ENCODE measurements around the gene SLC23A2. TPM values are rescaled to one million over a fixed set of nuclear protein-coding genes. Genes with fewer than 3 reads are reported as not detected.

SLC23A2 gene
- total RNA-seq, 1 experiment from 2014 or later, result 14.6 TPM

GRCh38 chr20:4942331-4942730, 59.0 kb downstream of the SLC23A2 start:
- CTCF ChIA-PET, result no interaction called here
- DNase-seq (ENCODE audit: low read depth, low spot score), result no peak
- no peak for ATAC-seq

GRCh38 chr20:4937407-4938319, 63.6 kb downstream of the SLC23A2 start:
- TF ChIP-seq SIN3A (IDR thresholded peaks at IDR 0.05; ENCODE audit: borderline replicate concordance, insufficient read depth, low read depth, low read length), result no peak
- TF ChIP-seq, protein P1, sequence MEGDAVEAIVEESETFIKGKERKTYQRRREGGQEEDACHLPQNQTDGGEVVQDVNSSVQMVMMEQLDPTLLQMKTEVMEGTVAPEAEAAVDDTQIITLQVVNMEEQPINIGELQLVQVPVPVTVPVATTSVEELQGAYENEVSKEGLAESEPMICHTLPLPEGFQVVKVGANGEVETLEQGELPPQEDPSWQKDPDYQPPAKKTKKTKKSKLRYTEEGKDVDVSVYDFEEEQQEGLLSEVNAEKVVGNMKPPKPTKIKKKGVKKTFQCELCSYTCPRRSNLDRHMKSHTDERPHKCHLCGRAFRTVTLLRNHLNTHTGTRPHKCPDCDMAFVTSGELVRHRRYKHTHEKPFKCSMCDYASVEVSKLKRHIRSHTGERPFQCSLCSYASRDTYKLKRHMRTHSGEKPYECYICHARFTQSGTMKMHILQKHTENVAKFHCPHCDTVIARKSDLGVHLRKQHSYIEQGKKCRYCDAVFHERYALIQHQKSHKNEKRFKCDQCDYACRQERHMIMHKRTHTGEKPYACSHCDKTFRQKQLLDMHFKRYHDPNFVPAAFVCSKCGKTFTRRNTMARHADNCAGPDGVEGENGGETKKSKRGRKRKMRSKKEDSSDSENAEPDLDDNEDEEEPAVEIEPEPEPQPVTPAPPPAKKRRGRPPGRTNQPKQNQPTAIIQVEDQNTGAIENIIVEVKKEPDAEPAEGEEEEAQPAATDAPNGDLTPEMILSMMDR (IDR thresholded peaks at IDR 0.05), result no peak
- no peak for TF ChIP-seq TCF7L2 (IDR thresholded peaks at IDR 0.05; ENCODE audit: low read depth, low read length)
- TF ChIP-seq, protein P2, sequence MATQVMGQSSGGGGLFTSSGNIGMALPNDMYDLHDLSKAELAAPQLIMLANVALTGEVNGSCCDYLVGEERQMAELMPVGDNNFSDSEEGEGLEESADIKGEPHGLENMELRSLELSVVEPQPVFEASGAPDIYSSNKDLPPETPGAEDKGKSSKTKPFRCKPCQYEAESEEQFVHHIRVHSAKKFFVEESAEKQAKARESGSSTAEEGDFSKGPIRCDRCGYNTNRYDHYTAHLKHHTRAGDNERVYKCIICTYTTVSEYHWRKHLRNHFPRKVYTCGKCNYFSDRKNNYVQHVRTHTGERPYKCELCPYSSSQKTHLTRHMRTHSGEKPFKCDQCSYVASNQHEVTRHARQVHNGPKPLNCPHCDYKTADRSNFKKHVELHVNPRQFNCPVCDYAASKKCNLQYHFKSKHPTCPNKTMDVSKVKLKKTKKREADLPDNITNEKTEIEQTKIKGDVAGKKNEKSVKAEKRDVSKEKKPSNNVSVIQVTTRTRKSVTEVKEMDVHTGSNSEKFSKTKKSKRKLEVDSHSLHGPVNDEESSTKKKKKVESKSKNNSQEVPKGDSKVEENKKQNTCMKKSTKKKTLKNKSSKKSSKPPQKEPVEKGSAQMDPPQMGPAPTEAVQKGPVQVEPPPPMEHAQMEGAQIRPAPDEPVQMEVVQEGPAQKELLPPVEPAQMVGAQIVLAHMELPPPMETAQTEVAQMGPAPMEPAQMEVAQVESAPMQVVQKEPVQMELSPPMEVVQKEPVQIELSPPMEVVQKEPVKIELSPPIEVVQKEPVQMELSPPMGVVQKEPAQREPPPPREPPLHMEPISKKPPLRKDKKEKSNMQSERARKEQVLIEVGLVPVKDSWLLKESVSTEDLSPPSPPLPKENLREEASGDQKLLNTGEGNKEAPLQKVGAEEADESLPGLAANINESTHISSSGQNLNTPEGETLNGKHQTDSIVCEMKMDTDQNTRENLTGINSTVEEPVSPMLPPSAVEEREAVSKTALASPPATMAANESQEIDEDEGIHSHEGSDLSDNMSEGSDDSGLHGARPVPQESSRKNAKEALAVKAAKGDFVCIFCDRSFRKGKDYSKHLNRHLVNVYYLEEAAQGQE (IDR thresholded peaks at IDR 0.05; ENCODE audit: insufficient read depth in 1 of 2, low read depth in 2 of 2, low read length in 1 of 2), result no peak
- no peak for TF ChIP-seq POLR2AphosphoS5 (IDR thresholded peaks at IDR 0.05; ENCODE audit: low read depth, low read length)
- H3K36me3 ChIP-seq (ENCODE audit: control insufficient read depth, insufficient read depth, low read length), result no peaks in the 10 kb centered on the region
- H3K9me3 ChIP-seq (ENCODE audit: control insufficient read depth, insufficient read depth, low read depth, low read length), result no peaks in the 10 kb centered on the region
- H3K27ac ChIP-seq (ENCODE audit: low read length), result no peak overlapping the region
- ChIA-PET CTCF (no interaction called here), POLR2A (interaction anchor here (0.6 kb wide), 1 partner anchor 31 kb away, joined by 3 read pairs; no protein-coding TSS in a partner anchor)
- no peaks in the 10 kb centered on the region for H3K27me3 ChIP-seq (ENCODE audit: control insufficient read depth, insufficient read depth, low read length)
- intact Hi-C loops (cut with micrococcal nuclease; ENCODE audit: unreplicated experiment) (no loop called here), in situ Hi-C loops (cut with HindIII; ENCODE audit: low pct_unique_long_range_greater_than_20kb, low sequenced_read_pairs) (no loop called here)
- no peak overlapping the region for H3K4me3 ChIP-seq (ENCODE audit: low read depth in 2 of 2, low read length in 2 of 2)
- BruUV-seq (replicated peaks), result no TSS peak
- DNase-seq (ENCODE audit: low read depth, low spot score) (no peak), ATAC-seq (peak; percentile 38; the same call in 1 of the 2 replicates)
- H3K4me1 ChIP-seq (ENCODE audit: control insufficient read depth, insufficient read depth, low read length), result no peaks in the 10 kb centered on the region

More at GRCh38 chr20:4942331-4942730, 59.0 kb downstream of the SLC23A2 start:
- POLR2A ChIA-PET, result no interaction called here
- no peak overlapping the region for H3K27ac ChIP-seq (ENCODE audit: low read length)
- no peak overlapping the region for H3K4me3 ChIP-seq (ENCODE audit: low read depth in 2 of 2, low read length in 2 of 2)
- no peaks in the 10 kb centered on the region for H3K36me3 ChIP-seq (ENCODE audit: control insufficient read depth, insufficient read depth, low read length)
- H3K27me3 ChIP-seq (ENCODE audit: control insufficient read depth, insufficient read depth, low read length), result no peaks in the 10 kb centered on the region
- TF ChIP-seq, protein P1 (IDR thresholded peaks at IDR 0.05), result no peak
- TF ChIP-seq SIN3A (IDR thresholded peaks at IDR 0.05; ENCODE audit: borderline replicate concordance, insufficient read depth, low read depth, low read length) (no peak), TCF7L2 (IDR thresholded peaks at IDR 0.05; ENCODE audit: low read depth, low read length) (no peak), POLR2AphosphoS5 (IDR thresholded peaks at IDR 0.05; ENCODE audit: low read depth, low read length) (no peak)
- TF ChIP-seq, protein P2 (IDR thresholded peaks at IDR 0.05; ENCODE audit: insufficient read depth in 1 of 2, low read depth in 2 of 2, low read length in 1 of 2), result no peak
- no TSS peak for BruUV-seq (replicated peaks)
- in situ Hi-C loops (cut with HindIII; ENCODE audit: low pct_unique_long_range_greater_than_20kb, low sequenced_read_pairs), result no loop called here
- intact Hi-C loops (cut with micrococcal nuclease; ENCODE audit: unreplicated experiment), result no loop called here
- no peaks in the 10 kb centered on the region for H3K9me3 ChIP-seq (ENCODE audit: control insufficient read depth, insufficient read depth, low read depth, low read length)
- no peaks in the 10 kb centered on the region for H3K4me1 ChIP-seq (ENCODE audit: control insufficient read depth, insufficient read depth, low read length)

Data from Panc1 (cell line).